Endothelial cell of umbilical vein (primary cell): ENCODE data around the gene RPP40. TPM values are rescaled to one million over a fixed set of nuclear protein-coding genes. Genes with fewer than 3 reads are reported as not detected.

Experiments
- BruUV-seq: library from RNA; stranded (reverse); fragments of 400-500 nt; replicated peaks from 2 replicates; lab custom pipeline; 2021; lab: Mats Ljungman, UMichigan
- CTCF ChIA-PET: fragments of 300-600, 350-600 bp; sonication (Branson Sonifier 250); formaldehyde crosslinking; loops from one replicate; lab custom pipeline; 2021; ENCODE audit warnings: antibody characterized with exemption, inconsistent platforms; lab: Charles Lee
- POLR2A ChIA-PET: fragments of 300-600, 350-600 bp; sonication (Branson Sonifier 250); formaldehyde crosslinking; loops from one replicate; lab custom pipeline; 2021; ENCODE audit warnings: antibody characterized with exemption, inconsistent platforms; lab: Charles Lee
- DNase-seq: peaks from one replicate; pipeline ENCODE4 v3.0.0-alpha.2; 2011; ENCODE audit warnings: low read depth, low spot score
- FAIRE-seq: peaks from 2 replicates; lab custom pipeline; 2011; peaks lifted over from hg19 to GRCh38; lab: Jason Lieb, UNC
- H2AFZ ChIP-seq: 2 replicates; pipeline ENCODE4 v1.6.0; 2012; ENCODE audit warnings: low read depth, low read length, control low read depth, inconsistent platforms
- H3K27ac ChIP-seq: 2 replicates; pipeline ENCODE4 v1.5.1; 2011; ENCODE audit warnings: low read depth, mild to moderate bottlenecking, control low read depth, low read length, moderate library complexity; ENCODE audit not compliant: insufficient read depth
- H3K27me3 ChIP-seq, 2 experiments: 2 replicates each; pipeline versions ENCODE4 v1.6.0 to v1.6.1; 2011; ENCODE audit warnings: low read length in 2 of 2, mixed read lengths in 1 of 2; ENCODE audit not compliant: control insufficient read depth in 2 of 2, insufficient read depth in 2 of 2
- H3K36me3 ChIP-seq, 2 experiments: 2 replicates in 1 of 2; 3 replicates in 1 of 2; pipeline ENCODE4 v1.5.1; 2011; ENCODE audit warnings: low read length in 2 of 2, mild to moderate bottlenecking in 1 of 2, moderate library complexity in 1 of 2; ENCODE audit not compliant: control insufficient read depth in 2 of 2, insufficient read depth in 2 of 2; ENCODE audit errors: extremely low read depth in 1 of 2
- H3K4me1 ChIP-seq: 3 replicates; pipeline ENCODE4 v1.5.1; 2011; ENCODE audit warnings: mild to moderate bottlenecking, low read length; ENCODE audit not compliant: control insufficient read depth, insufficient read depth; ENCODE audit errors: extremely low read depth
- H3K4me2 ChIP-seq: 2 replicates; pipeline ENCODE4 v1.6.1; 2011; ENCODE audit warnings: low read length, control low read depth, mixed read lengths; ENCODE audit not compliant: insufficient read depth
- H3K4me3 ChIP-seq, 3 experiments: fragments of 200-600 bp in 1 of 3; sonication (generic), shearing (Covaris generic) in 1 of 3; replicated peaks in 1 of 3; 2 replicates each; pipeline ENCODE4 v1.5.1; 2011 to 2016; ENCODE audit warnings: control low read depth in 3 of 3, low read length in 3 of 3, mild to moderate bottlenecking in 2 of 3, inconsistent platforms in 1 of 3, low read depth in 1 of 3, moderate library complexity in 1 of 3; ENCODE audit not compliant: insufficient read depth in 1 of 3
- H3K79me2 ChIP-seq: 2 replicates; pipeline ENCODE4 v1.6.0; 2012; ENCODE audit warnings: low read length, inconsistent platforms; ENCODE audit not compliant: control insufficient read depth, insufficient read depth
- H3K9ac ChIP-seq: replicated peaks from 2 replicates; pipeline ENCODE3; 2011; ENCODE audit warnings: low read length, control low read depth; ENCODE audit not compliant: insufficient read depth; ENCODE audit errors: extremely low read depth
- H3K9me1 ChIP-seq: replicated peaks from 3 replicates; pipeline ENCODE4 v1.6.0; 2011; ENCODE audit warnings: mild to moderate bottlenecking, low read length; ENCODE audit not compliant: control insufficient read depth, insufficient read depth; ENCODE audit errors: extremely low read depth
- H3K9me3 ChIP-seq: replicated peaks from 2 replicates; pipeline ENCODE4 v1.5.1; 2012; ENCODE audit warnings: low read length, inconsistent platforms; ENCODE audit not compliant: control insufficient read depth, insufficient read depth
- H4K20me1 ChIP-seq: replicated peaks from 2 replicates; pipeline ENCODE3; 2011; ENCODE audit warnings: mild to moderate bottlenecking, low read length; ENCODE audit not compliant: control insufficient read depth, insufficient read depth; ENCODE audit errors: extremely low read depth
- EZH2 ChIP-seq: IDR thresholded peaks from 2 replicates; pipeline ENCODE4 v1.6.1; 2012; ENCODE audit warnings: borderline replicate concordance, low read depth, mild to moderate bottlenecking, moderate library complexity, low read length, inconsistent platforms; ENCODE audit not compliant: severe bottlenecking
- MAX ChIP-seq: IDR thresholded peaks from 2 replicates; pipeline ENCODE4 v1.6.1; 2011; ENCODE audit not compliant: insufficient read depth, insufficient read length
- MYC ChIP-seq: IDR thresholded peaks from one replicate; pipeline ENCODE4 v1.6.1; 2011; ENCODE audit warnings: mild to moderate bottlenecking, low read depth, low read length
- POLR2A ChIP-seq: IDR thresholded peaks from 2 replicates; pipeline ENCODE4 v1.6.1; 2012; ENCODE audit warnings: low read depth, mild to moderate bottlenecking, control low read depth, low read length
- dilution Hi-C: fragments of 300-500 bp; cut with MboI; formaldehyde crosslinking; loops from one replicate; pipeline ENCODE4 v1.15.0; 2019; ENCODE audit warnings: low sequenced_read_pairs; ENCODE audit not compliant: extremely low pct_ligation_motif_present
- intact Hi-C: fragments of 100-400 bp; cut with micrococcal nuclease; formaldehyde crosslinking; loops from one replicate; pipeline ENCODE4 v1.10.0; 2022
- polyA plus RNA-seq, 4 experiments: library from polyadenylated mRNA; depleted of rRNA in 3 of 4; stranded (reverse) in 3 of 4; unstranded in 1 of 4; fragments of >200 nt; gene quantifications; 2 replicates each; pipeline versions ENCODE4 v1.2.1 to v1.2.3, GENCODE V29; 2011 to 2012; ENCODE audit warnings: missing spikeins in 1 of 4
- total RNA-seq: library from RNA; stranded (reverse); gene quantifications from 2 replicates; pipeline ENCODE4 v1.2.3, GENCODE V29; 2021
- TF ChIP-seq, protein P1 (sequence below), 2 donors: IDR thresholded peaks; 1 replicate in 1 of 2; 2 replicates in 1 of 2; pipeline ENCODE4 v1.5.1; 2011; ENCODE audit warnings: low read length in 2 of 2, mild to moderate bottlenecking in 2 of 2, moderate library complexity in 2 of 2, control low read depth in 1 of 2, inconsistent platforms in 1 of 2, low read depth in 1 of 2; ENCODE audit not compliant: insufficient read depth in 1 of 2; ENCODE audit errors: extremely low read depth in 1 of 2

Gene RPP40
- total and polyA plus RNA-seq, 2 donors (not counting 3 experiments of a cell fraction or from before 2014, with no cell fraction given), result 10.2 to 15.3 TPM

GRCh38 chr6:4948781-4949450 lies 54.9 kb downstream of the RPP40 start:
- FAIRE-seq (no peak), DNase-seq (no peak)
- no peak overlapping the region for H2AFZ ChIP-seq
- BruUV-seq, result no TSS peak
- no peak overlapping the region for H3K4me2 ChIP-seq
- no peaks in the 10 kb centered on the region for H3K79me2 ChIP-seq
- no peaks in the 10 kb centered on the region for H4K20me1 ChIP-seq
- H3K4me3 ChIP-seq, result no peak overlapping the region
- POLR2A ChIA-PET, result no interaction called here
- no peaks in the 10 kb centered on the region for H3K9me3 ChIP-seq
- no peak overlapping the region for H3K27ac ChIP-seq
- TF ChIP-seq, protein P1, sequence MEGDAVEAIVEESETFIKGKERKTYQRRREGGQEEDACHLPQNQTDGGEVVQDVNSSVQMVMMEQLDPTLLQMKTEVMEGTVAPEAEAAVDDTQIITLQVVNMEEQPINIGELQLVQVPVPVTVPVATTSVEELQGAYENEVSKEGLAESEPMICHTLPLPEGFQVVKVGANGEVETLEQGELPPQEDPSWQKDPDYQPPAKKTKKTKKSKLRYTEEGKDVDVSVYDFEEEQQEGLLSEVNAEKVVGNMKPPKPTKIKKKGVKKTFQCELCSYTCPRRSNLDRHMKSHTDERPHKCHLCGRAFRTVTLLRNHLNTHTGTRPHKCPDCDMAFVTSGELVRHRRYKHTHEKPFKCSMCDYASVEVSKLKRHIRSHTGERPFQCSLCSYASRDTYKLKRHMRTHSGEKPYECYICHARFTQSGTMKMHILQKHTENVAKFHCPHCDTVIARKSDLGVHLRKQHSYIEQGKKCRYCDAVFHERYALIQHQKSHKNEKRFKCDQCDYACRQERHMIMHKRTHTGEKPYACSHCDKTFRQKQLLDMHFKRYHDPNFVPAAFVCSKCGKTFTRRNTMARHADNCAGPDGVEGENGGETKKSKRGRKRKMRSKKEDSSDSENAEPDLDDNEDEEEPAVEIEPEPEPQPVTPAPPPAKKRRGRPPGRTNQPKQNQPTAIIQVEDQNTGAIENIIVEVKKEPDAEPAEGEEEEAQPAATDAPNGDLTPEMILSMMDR (IDR thresholded peaks at IDR 0.05; ENCODE audit: extremely low read depth in 1 of 2, insufficient read depth in 1 of 2, low read depth in 1 of 2, low read length in 2 of 2), result no peak
- TF ChIP-seq MYC (no peak), MAX (no peak)
- CTCF ChIA-PET, result no interaction called here
- peaks cover 0 to 5% of the 10 kb centered on the region in 2 experiments for H3K36me3 ChIP-seq
- intact Hi-C loops, result no loop called here
- H3K4me1 ChIP-seq, result no peaks in the 10 kb centered on the region
- H3K27me3 ChIP-seq, result no peaks in the 10 kb centered on the region
- H3K9me1 ChIP-seq, result no peaks in the 10 kb centered on the region
- no peak overlapping the region for H3K9ac ChIP-seq
- dilution Hi-C loops, result no loop called here

- DNase-seq (no peak), FAIRE-seq (no peak)
- no peak for TF ChIP-seq POLR2A
- TF ChIP-seq, protein P1 (IDR thresholded peaks at IDR 0.05; ENCODE audit: extremely low read depth in 1 of 2, insufficient read depth in 1 of 2, low read depth in 1 of 2, low read length in 2 of 2), result no peak
- TF ChIP-seq EZH2, result no peak
- TF ChIP-seq MYC, result no peak
- H3K9me3 ChIP-seq, result no peaks in the 10 kb centered on the region
- BruUV-seq, result no TSS peak
- ChIA-PET CTCF (no interaction called here), POLR2A (no interaction called here)
- peaks cover 2% of the 10 kb centered on the region for H3K4me1 ChIP-seq
- peaks cover 0 to 5% of the 10 kb centered on the region in 2 experiments for H3K36me3 ChIP-seq
- no peak overlapping the region for H3K9ac ChIP-seq
- H3K27me3 ChIP-seq, result no peaks in the 10 kb centered on the region
- no peak overlapping the region for H2AFZ ChIP-seq
- H3K4me2 ChIP-seq, result no peak overlapping the region
- H3K9me1 ChIP-seq, result no peaks in the 10 kb centered on the region
- H3K27ac ChIP-seq, result no peak overlapping the region
- dilution Hi-C loops, result no loop called here
- intact Hi-C loops, result no loop called here
- H3K4me3 ChIP-seq, result no peak overlapping the region
- H4K20me1 ChIP-seq, result no peaks in the 10 kb centered on the region
- no peaks in the 10 kb centered on the region for H3K79me2 ChIP-seq
Observed at GRCh38 chr6:4947716-4948115, 56.1 kb downstream of the RPP40 start.
